Skeletal muscle satellite cell (primary cell): Measurements from ENCODE around the gene COL23A1. TPM values are rescaled to one million over a fixed set of nuclear protein-coding genes. Genes with fewer than 3 reads are reported as not detected.

Source experiments
- H3K27me3 ChIP-seq: 2 replicates; pipeline ENCODE4 v1.7.0; 2013; ENCODE audit warnings: low read length; ENCODE audit not compliant: control insufficient read depth, insufficient read depth
- H3K36me3 ChIP-seq: 2 replicates; pipeline ENCODE4 v1.7.0; 2013; ENCODE audit warnings: mild to moderate bottlenecking, control low read depth, low read length; ENCODE audit not compliant: insufficient read depth
- H3K4me1 ChIP-seq: 2 replicates; pipeline ENCODE4 v1.7.0; 2013; ENCODE audit warnings: low read length; ENCODE audit not compliant: control insufficient read depth, insufficient read depth
- H3K4me2 ChIP-seq: 2 replicates; pipeline ENCODE4 v1.7.0; 2013; ENCODE audit warnings: mild to moderate bottlenecking, low read length
- H3K4me3 ChIP-seq: 2 replicates; pipeline ENCODE4 v1.7.0; 2013; ENCODE audit warnings: low read length
- H3K9ac ChIP-seq: 2 replicates; pipeline ENCODE4 v1.7.0; 2013; ENCODE audit warnings: mild to moderate bottlenecking, low read depth, low read length, moderate library complexity
- H3K9me3 ChIP-seq: replicated peaks from 2 replicates; pipeline ENCODE4 v1.7.0; 2013; ENCODE audit warnings: mild to moderate bottlenecking, control low read depth, low read length
- total RNA-seq: library from RNA; depleted of rRNA; stranded (reverse); fragments of >200 nt; gene quantifications from 2 replicates; pipeline ENCODE4 v1.2.3, GENCODE V29; 2012; rRNA removed

Gene COL23A1
- 0.22 and 0.25 TPM in 2 replicates for total RNA-seq

DNA sequence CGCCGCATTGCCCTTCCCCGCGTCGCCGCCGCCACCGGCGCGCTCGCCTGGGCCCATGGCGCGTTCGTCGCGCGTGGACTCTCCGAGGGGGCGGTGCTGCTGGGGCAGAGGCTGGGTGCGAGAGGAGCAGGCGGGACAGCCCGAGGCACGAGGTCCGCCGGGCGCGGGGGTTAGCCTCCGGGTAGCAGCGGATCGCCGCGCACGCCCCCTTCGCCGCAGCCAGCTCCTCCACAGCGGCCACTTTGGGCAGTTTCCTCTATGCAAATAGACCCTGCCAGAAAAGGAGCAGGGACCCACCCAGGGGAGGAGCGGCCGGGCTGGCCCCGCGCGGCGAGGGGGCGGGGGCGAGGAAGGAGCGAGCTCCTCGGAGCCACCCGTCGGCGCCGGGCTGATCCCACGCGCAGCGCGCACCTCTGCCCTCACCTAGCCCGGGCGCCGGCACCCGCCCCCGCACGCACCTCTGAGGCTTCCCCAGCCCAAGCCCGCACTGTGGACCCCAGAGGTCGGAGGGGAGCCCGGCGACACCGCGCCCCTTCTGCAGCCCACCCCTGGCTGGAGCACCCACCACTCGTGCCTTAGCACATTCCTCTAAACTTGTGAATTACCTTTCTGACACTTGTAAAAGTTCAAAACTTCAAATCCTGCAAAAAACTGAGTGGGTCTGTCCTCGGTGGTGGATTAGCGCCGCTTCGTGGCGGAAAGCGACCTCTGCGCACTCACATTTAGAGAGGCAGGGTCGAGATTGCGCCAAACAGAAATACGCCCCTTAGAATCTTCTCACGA, at the start of gene COL23A1:
Gene COL23A1, minus strand, starts transcription at position 253 of the 783 bp plus-strand sequence.
- no peak within 1 kb of the TSS for H3K9ac ChIP-seq
- peaks cover 2% of the 10 kb centered on the region for H3K36me3 ChIP-seq
- H3K4me2 ChIP-seq = peak within 1 kb of the TSS; percentile 91
- H3K4me1 ChIP-seq = peaks cover 13% of the 10 kb centered on the region
- peaks cover 26% of the 10 kb centered on the region for H3K27me3 ChIP-seq
- H3K9me3 ChIP-seq = peaks cover 6% of the 10 kb centered on the region
- H3K4me3 ChIP-seq = peak within 1 kb of the TSS; percentile 71

- H3K4me2 ChIP-seq = no peak overlapping the region
- H3K4me3 ChIP-seq = no peak overlapping the region
- no peaks in the 10 kb centered on the region for H3K36me3 ChIP-seq
- no peak overlapping the region for H3K9ac ChIP-seq
- H3K4me1 ChIP-seq = peaks cover 6% of the 10 kb centered on the region
- H3K27me3 ChIP-seq = no peaks in the 10 kb centered on the region
- no peaks in the 10 kb centered on the region for H3K9me3 ChIP-seq
These were observed 47.3 kb upstream of the COL23A1 start for GRCh38 chr5:178637356-178638074.

GRCh38 chr5:178632285-178632684, 42.1 kb upstream of the COL23A1 start:
- Histone ChIP-seq H3K4me1 (no peaks in the 10 kb centered on the region), H3K27me3 (no peaks in the 10 kb centered on the region), H3K4me3 (no peak overlapping the region), H3K36me3 (no peaks in the 10 kb centered on the region), H3K9ac (no peak overlapping the region), H3K9me3 (no peaks in the 10 kb centered on the region), H3K4me2 (no peak overlapping the region)

DNA sequence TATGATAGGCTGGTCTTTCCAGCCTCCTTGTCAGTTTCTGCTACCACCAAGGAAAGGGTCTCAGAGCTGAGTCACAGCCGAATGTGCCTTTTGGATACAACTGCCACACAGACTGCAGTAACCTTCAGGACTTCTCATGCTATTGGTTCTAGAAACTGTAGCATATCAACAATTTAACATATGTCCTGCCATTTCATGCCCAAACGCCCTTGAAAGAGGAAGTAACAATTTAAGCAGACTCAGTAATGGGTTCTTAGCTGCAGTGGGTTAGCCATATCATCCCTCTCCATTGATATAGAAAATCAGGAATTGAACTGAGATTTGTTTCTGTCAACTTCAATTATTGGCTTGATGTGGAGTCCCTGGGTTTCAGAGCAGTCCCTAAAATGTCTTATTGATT, 40.8 kb upstream of the COL23A1 start:
- Histone ChIP-seq H3K27me3 (no peaks in the 10 kb centered on the region), H3K9ac (no peak overlapping the region), H3K4me2 (no peak overlapping the region), H3K4me3 (no peak overlapping the region), H3K4me1 (no peaks in the 10 kb centered on the region), H3K9me3 (no peaks in the 10 kb centered on the region), H3K36me3 (no peaks in the 10 kb centered on the region)

DNA sequence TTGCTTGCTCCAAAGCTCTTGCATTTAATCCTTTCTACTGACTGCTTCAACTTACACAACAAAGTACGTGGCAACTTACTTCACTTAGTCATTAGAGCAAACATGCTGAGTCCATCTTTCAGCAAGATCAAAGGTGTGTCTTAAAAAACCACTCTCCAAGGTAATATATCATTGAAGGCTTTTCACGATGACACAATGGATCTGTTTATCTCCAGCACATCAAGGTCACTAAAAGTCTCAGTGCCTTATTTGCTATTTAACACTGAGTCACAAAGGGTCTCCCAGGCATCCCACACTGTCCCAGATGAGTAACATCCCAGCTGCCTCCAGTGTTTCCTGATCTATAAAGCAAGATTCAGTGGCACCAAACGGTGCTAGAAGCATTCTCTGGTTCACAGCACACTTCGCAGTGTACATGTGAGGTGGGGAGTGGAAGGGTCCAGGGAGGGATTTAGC, 40.3 kb upstream of the COL23A1 start:
- no peak overlapping the region for H3K4me3 ChIP-seq
- no peaks in the 10 kb centered on the region for H3K27me3 ChIP-seq
- H3K36me3 ChIP-seq = no peaks in the 10 kb centered on the region
- no peaks in the 10 kb centered on the region for H3K9me3 ChIP-seq
- no peak overlapping the region for H3K9ac ChIP-seq
- H3K4me1 ChIP-seq = no peaks in the 10 kb centered on the region
- H3K4me2 ChIP-seq = no peak overlapping the region

DNA sequence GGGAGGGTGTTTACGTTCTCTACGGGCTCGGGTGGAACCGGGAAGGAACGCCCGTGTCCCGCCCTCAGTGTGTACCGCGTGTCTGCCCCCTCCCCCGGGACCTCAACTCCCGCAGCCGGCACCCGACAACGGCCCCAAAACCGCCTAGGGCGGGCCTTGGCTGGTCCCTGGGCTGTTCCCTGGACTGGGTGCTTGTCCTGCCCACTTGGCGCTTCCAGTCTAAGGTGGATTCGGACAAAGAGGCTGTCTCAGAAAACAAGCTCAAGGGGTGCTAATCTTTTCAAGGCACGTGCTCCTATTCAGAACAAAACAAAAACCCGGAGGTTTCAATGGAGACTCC, 37.0 kb upstream of the COL23A1 start:
- Histone ChIP-seq H3K4me2 (peak overlapping the region; percentile 77), H3K9ac (peak overlapping the region; percentile 74), H3K4me1 (peaks cover 15% of the 10 kb centered on the region)

DNA sequence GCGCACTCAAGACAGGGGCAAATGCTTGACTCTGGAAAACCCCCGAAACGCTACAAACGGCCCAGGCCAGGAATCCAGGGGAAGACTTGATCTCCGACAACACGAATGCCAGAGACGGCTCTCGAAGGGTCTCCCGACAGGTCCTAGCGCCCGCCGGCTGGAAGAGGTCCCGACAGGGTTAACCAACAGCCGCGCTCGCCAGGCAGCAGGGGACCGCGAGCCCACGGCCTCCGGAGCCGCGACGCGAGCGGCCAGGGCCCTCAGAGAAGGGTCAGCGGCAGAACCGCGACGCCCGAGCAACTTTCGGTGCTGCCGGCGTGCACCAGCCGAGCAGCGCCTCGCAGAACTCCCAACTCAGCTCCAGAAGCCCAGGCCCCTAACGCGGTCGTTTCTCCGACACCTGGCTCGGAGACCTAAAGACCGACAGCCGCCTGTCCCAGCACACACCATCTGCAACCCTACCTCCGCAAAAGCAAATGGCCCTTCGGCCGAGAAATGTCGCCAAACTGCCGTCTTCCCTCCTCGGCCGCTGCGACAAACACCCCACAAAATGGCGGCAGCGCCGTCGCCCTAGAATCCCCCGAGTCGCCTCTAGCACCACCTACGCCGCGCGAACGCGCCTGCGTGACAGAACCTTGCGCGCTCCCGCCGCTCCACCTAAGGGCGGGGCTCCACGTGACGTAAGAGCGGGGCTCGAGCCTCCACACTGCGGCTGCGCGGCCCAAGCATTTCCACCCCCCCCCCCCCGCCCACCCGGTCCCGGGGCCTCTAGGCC, 36.5 kb upstream of the COL23A1 start, which contains the start of gene CLK4:
Gene CLK4, minus strand, starts transcription at position 567 of the 775 bp plus-strand sequence. CDS start 3,634 bp downstream, outside the sequence.
- peaks cover 15% of the 10 kb centered on the region for H3K4me1 ChIP-seq
- peak within 1 kb of the TSS; percentile 84 for H3K4me2 ChIP-seq
- H3K27me3 ChIP-seq = no peaks in the 10 kb centered on the region
- peaks cover 16% of the 10 kb centered on the region for H3K36me3 ChIP-seq
- no peaks in the 10 kb centered on the region for H3K9me3 ChIP-seq
- peak within 1 kb of the TSS; percentile 98 for H3K9ac ChIP-seq
- peak within 1 kb of the TSS; percentile 94 for H3K4me3 ChIP-seq

More for the DNA sequence above, 37.0 kb upstream of the COL23A1 start:
- H3K27me3 ChIP-seq = no peaks in the 10 kb centered on the region
- H3K9me3 ChIP-seq = no peaks in the 10 kb centered on the region
- H3K36me3 ChIP-seq = peaks cover 11% of the 10 kb centered on the region
- peak overlapping the region; percentile 94 for H3K4me3 ChIP-seq

GRCh38 chr5:178625679-178626483, 35.7 kb upstream of the COL23A1 start:
- H3K4me2 ChIP-seq = peak overlapping the region; percentile 84
- H3K4me3 ChIP-seq = peak overlapping the region; percentile 94
- H3K27me3 ChIP-seq = no peaks in the 10 kb centered on the region
- H3K9me3 ChIP-seq = no peaks in the 10 kb centered on the region
- peaks cover 20% of the 10 kb centered on the region for H3K36me3 ChIP-seq
- H3K4me1 ChIP-seq = peaks cover 15% of the 10 kb centered on the region
- H3K9ac ChIP-seq = peak overlapping the region; percentile 98

DNA sequence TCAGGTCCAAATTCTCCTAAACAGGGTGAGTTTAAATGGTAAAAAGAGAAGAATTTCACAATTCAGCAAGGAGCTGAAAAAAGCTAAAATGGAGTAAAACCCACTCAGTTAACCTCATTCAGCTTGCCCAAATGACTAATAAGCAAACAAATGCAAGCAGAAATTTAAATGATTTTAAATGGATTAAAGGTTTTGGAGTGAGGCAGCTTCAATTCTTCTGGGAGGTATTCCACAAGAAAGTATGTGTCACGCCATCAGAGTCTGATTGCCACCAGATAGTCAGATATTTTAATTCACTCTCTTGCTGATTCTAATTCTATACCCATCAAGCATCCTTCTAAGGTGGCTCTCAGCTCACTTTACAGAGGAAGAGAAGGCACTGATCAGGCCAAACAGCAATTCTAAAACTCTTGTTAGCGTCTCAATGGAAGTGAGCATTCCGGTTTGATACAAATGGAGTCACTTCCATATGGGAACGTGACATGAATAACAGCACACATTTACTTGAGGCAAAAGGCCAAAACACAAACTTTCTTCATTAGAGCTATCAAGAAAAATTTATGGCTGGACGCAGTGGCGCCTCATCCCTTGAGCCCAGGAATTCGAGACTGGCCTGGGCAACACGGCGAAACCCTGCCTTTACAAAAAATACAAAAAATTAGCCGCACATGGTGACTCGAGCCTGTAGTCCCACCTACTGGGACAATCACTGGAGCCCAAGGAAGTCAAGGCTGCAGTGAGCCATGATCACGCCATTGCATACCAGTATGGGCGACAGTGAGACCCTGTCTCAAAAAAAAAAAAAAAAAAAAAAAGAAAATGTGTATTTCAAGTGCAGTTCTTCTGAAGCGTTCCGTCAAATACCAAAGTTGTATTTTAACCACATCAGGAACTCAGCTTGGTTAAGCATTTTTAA, 34.7 kb upstream of the COL23A1 start:
- peaks cover 15% of the 10 kb centered on the region for H3K4me1 ChIP-seq
- no peaks in the 10 kb centered on the region for H3K9me3 ChIP-seq
- peak overlapping the region; percentile 98 for H3K9ac ChIP-seq
- peaks cover 30% of the 10 kb centered on the region for H3K36me3 ChIP-seq
- H3K4me3 ChIP-seq = peak overlapping the region; percentile 94
- H3K4me2 ChIP-seq = peak overlapping the region; percentile 84
- H3K27me3 ChIP-seq = no peaks in the 10 kb centered on the region

- Histone ChIP-seq H3K4me1 (peaks cover 15% of the 10 kb centered on the region), H3K9me3 (no peaks in the 10 kb centered on the region), H3K27me3 (no peaks in the 10 kb centered on the region), H3K36me3 (peaks cover 49% of the 10 kb centered on the region), H3K4me3 (no peak overlapping the region), H3K4me2 (no peak overlapping the region), H3K9ac (no peak overlapping the region)
These were observed 32.6 kb upstream of the COL23A1 start for GRCh38 chr5:178622679-178623247.
